Stimulated activated naive CD4-positive, alpha-beta T cell (primary cell): ENCODE data around the gene PLD5.

Experiments used
- DNase-seq, 6 experiments: peaks; one replicate each; lab custom pipeline; 2025; lab: John Stamatoyannopoulos, UW

Gene PLD5

DNA sequence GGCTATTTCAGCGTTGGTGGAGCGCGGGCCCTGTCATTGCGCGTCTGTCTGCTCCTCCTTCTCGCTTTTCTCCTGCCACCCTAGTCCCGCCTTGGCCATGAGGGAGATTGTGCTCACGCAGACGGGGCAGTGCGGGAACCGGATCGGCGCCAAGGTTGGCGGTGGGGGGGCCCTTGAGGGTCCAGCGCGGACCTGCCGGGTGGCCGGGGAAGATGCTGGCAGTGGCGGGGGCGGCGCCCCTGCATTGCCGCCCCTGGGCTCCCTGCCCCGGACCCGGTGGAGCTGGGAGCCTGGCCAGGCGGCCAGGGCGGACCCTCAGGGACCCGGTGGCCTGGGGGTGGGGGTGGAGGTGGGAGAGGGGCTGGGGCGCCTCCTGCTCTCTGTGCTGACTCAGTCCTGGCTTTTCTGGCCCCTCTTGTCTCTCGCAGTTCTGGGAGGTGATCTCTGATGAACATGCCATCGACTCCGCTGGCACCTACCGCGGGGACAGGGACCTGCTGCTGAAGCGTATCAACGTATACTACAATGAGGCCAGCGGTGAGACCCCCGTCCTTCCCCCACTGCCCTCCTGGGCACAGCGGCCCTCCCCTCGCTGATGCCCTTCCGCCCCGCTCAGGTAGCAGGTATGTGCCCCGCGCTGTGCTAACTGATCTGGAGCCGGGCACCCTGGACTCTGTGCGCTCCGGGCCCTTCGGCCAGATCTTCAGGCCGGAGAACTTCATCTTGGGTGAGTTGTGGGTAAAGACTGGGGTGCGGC, 467.3 kb downstream of the PLD5 start:
- DNase-seq: no peak

DNA sequence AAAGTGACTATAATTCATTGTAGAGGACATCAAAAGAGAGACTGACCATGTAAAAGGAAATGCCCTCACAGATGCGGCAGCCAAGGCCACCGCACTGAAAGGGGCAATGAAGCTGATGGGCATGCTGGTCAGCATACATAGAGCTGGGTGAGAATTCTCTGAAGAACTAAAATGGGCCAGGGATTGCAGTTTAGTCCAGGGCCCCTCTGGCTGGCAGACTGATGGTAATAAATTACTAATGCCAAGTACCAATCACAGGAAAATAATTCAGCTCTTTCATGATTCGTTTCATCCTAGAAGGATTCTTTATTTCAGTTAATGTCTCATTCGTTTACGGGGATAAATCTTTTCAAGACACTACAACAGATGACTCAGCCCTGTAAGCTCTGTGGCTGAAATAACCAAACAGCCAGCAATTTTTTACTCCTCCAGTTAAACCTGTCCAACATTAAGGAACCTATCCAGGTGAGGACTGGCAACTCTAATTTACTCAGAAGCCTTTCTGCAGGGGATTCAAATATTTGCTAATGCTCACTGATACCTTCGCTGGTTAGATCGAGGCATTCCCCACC, 468.7 kb downstream of the PLD5 start:
- DNase-seq: no peak

- DNase-seq: no peak
These were observed 481.3 kb downstream of the PLD5 start for GRCh38 chr1:242043165-242043564.

DNA sequence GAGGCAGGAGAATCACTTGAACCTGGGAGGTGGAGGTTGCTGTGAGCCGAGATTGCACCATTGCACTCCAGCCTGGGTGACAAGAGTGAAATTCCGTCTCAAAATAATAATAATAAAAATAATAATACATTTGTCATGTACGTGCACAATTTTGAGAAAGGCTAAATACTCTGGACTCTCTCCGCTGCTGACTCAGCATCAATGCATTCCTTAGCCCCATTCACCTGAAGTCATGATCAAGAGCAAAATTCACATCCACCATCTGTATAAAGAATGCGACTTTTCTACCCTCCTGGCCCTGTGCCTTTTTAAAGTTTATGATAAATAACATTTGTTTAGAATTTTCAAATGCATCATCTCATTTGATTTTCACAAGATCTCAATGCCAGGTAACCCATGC, 490.1 kb downstream of the PLD5 start:
- no peak for DNase-seq

- no peak for DNase-seq
These were observed 491.1 kb downstream of the PLD5 start for GRCh38 chr1:242033447-242033846.
